Vagina (tissue), 2 donors: ENCODE data around the gene CSTPP1. TPM values are rescaled to one million over a fixed set of nuclear protein-coding genes. Genes with fewer than 3 reads are reported as not detected.

ENCODE experiments used
- DNase-seq, 2 donors: peaks; one replicate each; pipeline ENCODE4 v3.0.0-alpha.2; 2017; ENCODE audit errors: extremely low spot score in 2 of 2
- H3K27ac ChIP-seq: fragments of 200-600 bp; sonication (generic); one replicate; pipeline ENCODE4 v1.5.1; 2019
- H3K27me3 ChIP-seq: fragments of 200-600 bp; sonication (generic); one replicate; pipeline ENCODE4 v1.5.1; 2019
- H3K36me3 ChIP-seq, 2 donors: fragments of 200-600 bp; sonication (generic); one replicate each; pipeline ENCODE4 v1.5.1; 2017 to 2019
- H3K4me1 ChIP-seq: fragments of 200-600 bp; sonication (generic); one replicate; pipeline ENCODE4 v1.5.1; 2019
- H3K4me3 ChIP-seq, 2 donors: fragments of 200-600 bp; sonication (generic); 1 replicate in 1 of 2; 2 replicates in 1 of 2; pipeline ENCODE4 v1.5.1; 2016 to 2019
- H3K9me3 ChIP-seq: fragments of 200-600 bp; sonication (generic); one replicate; pipeline ENCODE4 v1.5.1; 2019
- POLR2A ChIP-seq, 2 donors: fragments of 450-650 bp; IDR thresholded peaks; one replicate each; pipeline ENCODE4 v1.6.1; 2017; ENCODE audit warnings: antibody characterized with exemption in 2 of 2, mild to moderate bottlenecking in 2 of 2, moderate library complexity in 2 of 2
- POLR2AphosphoS5 ChIP-seq, 2 donors: sonication (generic); formaldehyde crosslinking; IDR thresholded peaks; one replicate each; pipeline ENCODE4 v1.9.0; 2017; ENCODE audit warnings: antibody characterized with exemption in 2 of 2, mild to moderate bottlenecking in 2 of 2, low read depth in 1 of 2; ENCODE audit not compliant: insufficient read depth in 1 of 2
- intact Hi-C: fragments of 100-400 bp; cut with DNase I; formaldehyde crosslinking; loops from one replicate; pipeline ENCODE4 v1.15.1; 2023
- total RNA-seq: library from RNA; depleted of rRNA; stranded (reverse); fragments of >200 nt; gene quantifications from one replicate; pipeline ENCODE4 v1.2.3, GENCODE V29; 2016
- TF ChIP-seq, protein P1 (sequence below), 3 experiments: fragments of 450-650 bp in 2 of 3; fragments of 200-600 bp in 1 of 3; sonication (generic) in 1 of 3; IDR thresholded peaks; one replicate each; pipeline ENCODE4 v1.5.1; 2017 to 2019; ENCODE audit warnings: antibody characterized with exemption in 3 of 3, mild to moderate bottlenecking in 2 of 3, moderate library complexity in 2 of 3

Gene CSTPP1
- total RNA-seq, 1 donor from 2014 or later: 30.7 TPM

DNA sequence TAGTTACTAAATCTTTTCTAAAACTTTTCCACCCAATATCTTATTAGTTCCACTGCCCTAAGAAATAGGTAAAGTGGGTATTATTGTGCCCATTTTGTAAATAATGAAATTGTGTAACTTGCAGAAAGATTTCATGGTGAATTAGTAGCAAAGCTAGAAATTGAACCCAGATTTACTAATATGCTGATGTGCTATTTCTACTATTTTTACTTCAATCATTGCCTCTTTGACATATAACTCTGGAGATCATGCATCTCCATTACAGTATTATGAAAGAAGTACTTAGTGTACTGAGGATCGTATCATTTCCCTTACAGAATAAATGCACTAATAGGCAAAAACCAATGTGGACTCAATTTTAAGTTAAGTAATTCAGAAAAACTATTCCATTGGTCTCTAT, 119.0 kb downstream of the CSTPP1 start:
- no peaks in the 10 kb centered on the region for H3K4me1 ChIP-seq
- H3K4me3 ChIP-seq: no peak overlapping the region
- no peaks in the 10 kb centered on the region for H3K9me3 ChIP-seq
- no peak overlapping the region for H3K27ac ChIP-seq
- intact Hi-C loops: no loop called here
- H3K36me3 ChIP-seq: no peaks in the 10 kb centered on the region
- no peak for TF ChIP-seq POLR2AphosphoS5 (IDR thresholded peaks at IDR 0.05; ENCODE audit: insufficient read depth in 1 of 2, low read depth in 1 of 2)
- no peak for TF ChIP-seq POLR2A (IDR thresholded peaks at IDR 0.05)
- TF ChIP-seq, protein P1, sequence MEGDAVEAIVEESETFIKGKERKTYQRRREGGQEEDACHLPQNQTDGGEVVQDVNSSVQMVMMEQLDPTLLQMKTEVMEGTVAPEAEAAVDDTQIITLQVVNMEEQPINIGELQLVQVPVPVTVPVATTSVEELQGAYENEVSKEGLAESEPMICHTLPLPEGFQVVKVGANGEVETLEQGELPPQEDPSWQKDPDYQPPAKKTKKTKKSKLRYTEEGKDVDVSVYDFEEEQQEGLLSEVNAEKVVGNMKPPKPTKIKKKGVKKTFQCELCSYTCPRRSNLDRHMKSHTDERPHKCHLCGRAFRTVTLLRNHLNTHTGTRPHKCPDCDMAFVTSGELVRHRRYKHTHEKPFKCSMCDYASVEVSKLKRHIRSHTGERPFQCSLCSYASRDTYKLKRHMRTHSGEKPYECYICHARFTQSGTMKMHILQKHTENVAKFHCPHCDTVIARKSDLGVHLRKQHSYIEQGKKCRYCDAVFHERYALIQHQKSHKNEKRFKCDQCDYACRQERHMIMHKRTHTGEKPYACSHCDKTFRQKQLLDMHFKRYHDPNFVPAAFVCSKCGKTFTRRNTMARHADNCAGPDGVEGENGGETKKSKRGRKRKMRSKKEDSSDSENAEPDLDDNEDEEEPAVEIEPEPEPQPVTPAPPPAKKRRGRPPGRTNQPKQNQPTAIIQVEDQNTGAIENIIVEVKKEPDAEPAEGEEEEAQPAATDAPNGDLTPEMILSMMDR (IDR thresholded peaks at IDR 0.05): no peak
- no peaks in the 10 kb centered on the region for H3K27me3 ChIP-seq
- no peak for DNase-seq

DNA sequence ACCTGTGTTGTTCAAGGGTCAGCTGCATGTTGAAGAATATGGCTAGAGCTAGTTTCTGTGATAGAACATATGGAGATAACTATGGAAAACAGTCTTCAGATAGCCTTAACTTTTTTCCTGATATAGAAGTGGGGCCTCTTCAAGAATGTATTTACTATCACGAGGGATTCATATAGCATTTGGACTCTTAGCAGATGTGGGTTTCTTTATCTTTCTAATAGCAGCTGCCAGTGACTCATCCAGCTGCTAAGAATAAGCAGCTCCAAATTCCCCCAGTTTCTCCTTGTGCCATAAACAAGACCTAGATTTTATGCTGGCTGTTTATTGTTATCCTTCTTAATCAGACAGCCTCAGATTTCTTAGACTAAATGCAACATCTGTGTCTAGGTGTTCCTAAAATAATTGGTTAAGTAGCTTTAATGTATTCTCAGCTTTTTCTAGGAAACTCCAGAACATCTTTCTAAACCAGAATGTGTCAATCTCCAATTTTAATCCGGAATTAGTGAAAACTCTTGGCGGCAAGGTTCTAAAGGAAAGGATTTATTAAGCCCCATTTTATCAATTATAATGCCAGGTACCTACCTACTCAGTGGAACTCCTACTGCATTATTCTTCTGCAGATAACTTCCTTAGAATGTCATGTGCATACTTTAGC, 119.8 kb downstream of the CSTPP1 start:
- no peak overlapping the region for H3K4me3 ChIP-seq
- H3K27me3 ChIP-seq: no peaks in the 10 kb centered on the region
- no peak for DNase-seq
- TF ChIP-seq, protein P1 (IDR thresholded peaks at IDR 0.05): no peak
- TF ChIP-seq POLR2AphosphoS5 (IDR thresholded peaks at IDR 0.05; ENCODE audit: insufficient read depth in 1 of 2, low read depth in 1 of 2) (no peak), POLR2A (IDR thresholded peaks at IDR 0.05) (no peak)
- intact Hi-C loops: no loop called here
- no peak overlapping the region for H3K27ac ChIP-seq
- no peaks in the 10 kb centered on the region for H3K36me3 ChIP-seq
- no peaks in the 10 kb centered on the region for H3K4me1 ChIP-seq
- no peaks in the 10 kb centered on the region for H3K9me3 ChIP-seq

DNA sequence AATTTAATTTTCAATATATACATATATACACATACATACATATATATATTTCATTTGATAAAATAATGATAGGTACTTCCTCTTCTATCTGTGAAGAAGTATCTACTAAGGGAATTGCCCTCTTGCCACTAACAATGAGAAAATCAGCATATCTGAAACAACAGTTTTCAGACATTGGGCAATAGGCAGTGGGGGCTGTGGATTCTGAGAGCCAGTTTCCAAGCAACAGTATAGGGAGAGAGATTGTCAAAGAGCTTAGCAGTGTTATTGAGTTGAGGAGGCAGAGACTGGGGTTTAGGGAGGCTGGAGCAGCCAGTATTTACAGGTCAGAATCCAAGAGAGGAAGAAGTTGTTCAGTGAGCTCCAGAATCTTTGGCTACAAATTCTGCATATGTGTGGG, 120.8 kb downstream of the CSTPP1 start:
- H3K9me3 ChIP-seq: no peaks in the 10 kb centered on the region
- TF ChIP-seq, protein P1 (IDR thresholded peaks at IDR 0.05): no peak
- TF ChIP-seq POLR2AphosphoS5 (IDR thresholded peaks at IDR 0.05; ENCODE audit: insufficient read depth in 1 of 2, low read depth in 1 of 2): no peak
- TF ChIP-seq POLR2A (IDR thresholded peaks at IDR 0.05): no peak
- no peak overlapping the region for H3K27ac ChIP-seq
- H3K4me1 ChIP-seq: no peaks in the 10 kb centered on the region
- intact Hi-C loops: no loop called here
- no peaks in the 10 kb centered on the region for H3K27me3 ChIP-seq
- DNase-seq: no peak
- no peak overlapping the region for H3K4me3 ChIP-seq
- no peaks in the 10 kb centered on the region for H3K36me3 ChIP-seq

DNA sequence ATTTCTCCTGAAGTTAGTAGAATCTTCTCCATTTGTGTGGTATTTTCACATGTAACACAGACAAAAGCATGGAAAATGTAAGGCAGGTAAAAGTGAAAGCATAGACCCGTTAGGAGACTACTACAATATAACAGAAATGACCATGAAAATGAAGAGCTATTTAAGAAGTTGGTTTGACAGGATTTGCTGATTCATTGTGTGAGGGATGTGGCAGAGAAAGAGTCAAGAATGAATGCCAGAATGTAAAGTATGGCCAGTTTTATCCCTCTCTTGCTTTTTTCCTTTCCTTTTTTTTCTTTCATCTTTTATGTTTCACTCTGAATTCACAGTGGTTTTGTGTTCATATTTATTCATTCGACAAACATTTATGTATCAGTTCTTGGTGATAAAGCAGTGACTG, 124.2 kb downstream of the CSTPP1 start:
- no peak overlapping the region for H3K27ac ChIP-seq

More for the DNA sequence above, 124.2 kb downstream of the CSTPP1 start:
- no peaks in the 10 kb centered on the region for H3K4me1 ChIP-seq
- H3K36me3 ChIP-seq: no peaks in the 10 kb centered on the region
- H3K27me3 ChIP-seq: no peaks in the 10 kb centered on the region
- no peaks in the 10 kb centered on the region for H3K9me3 ChIP-seq
- no peak for DNase-seq
- H3K4me3 ChIP-seq: no peak overlapping the region
- TF ChIP-seq, protein P1 (IDR thresholded peaks at IDR 0.05): no peak
- TF ChIP-seq POLR2AphosphoS5 (IDR thresholded peaks at IDR 0.05; ENCODE audit: insufficient read depth in 1 of 2, low read depth in 1 of 2): no peak
- no peak for TF ChIP-seq POLR2A (IDR thresholded peaks at IDR 0.05)
- intact Hi-C loops: no loop called here
